ENCODE measurements around the gene OCEL1.

DNA sequence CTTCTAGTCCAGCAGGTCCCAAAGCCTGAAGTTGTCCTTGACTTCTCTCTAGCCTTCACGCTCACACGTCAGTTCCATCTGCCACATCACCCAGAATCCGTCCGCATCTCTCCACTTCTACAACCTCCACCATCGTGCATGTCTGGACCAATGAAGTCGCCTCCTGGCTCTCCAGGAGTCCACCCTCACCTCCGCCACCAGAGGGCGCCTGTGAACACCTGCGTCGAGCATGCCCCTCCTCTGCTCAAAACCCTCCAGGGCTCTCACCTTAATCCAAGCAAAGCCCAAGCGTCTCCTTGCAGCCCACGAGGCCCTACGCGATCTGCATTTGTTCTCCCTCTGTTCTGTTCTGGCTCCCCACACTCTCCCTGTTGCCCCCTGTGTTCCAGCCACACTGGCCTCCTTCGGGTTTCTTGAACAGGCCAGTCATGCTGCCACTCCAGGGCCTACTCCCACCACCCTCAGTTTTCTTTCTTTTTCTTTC is 34.9 kb downstream of the OCEL1 start:
- TF ChIP-seq POLR2A (IDR thresholded peaks at IDR 0.05), result no peak
- TF ChIP-seq, protein P1, sequence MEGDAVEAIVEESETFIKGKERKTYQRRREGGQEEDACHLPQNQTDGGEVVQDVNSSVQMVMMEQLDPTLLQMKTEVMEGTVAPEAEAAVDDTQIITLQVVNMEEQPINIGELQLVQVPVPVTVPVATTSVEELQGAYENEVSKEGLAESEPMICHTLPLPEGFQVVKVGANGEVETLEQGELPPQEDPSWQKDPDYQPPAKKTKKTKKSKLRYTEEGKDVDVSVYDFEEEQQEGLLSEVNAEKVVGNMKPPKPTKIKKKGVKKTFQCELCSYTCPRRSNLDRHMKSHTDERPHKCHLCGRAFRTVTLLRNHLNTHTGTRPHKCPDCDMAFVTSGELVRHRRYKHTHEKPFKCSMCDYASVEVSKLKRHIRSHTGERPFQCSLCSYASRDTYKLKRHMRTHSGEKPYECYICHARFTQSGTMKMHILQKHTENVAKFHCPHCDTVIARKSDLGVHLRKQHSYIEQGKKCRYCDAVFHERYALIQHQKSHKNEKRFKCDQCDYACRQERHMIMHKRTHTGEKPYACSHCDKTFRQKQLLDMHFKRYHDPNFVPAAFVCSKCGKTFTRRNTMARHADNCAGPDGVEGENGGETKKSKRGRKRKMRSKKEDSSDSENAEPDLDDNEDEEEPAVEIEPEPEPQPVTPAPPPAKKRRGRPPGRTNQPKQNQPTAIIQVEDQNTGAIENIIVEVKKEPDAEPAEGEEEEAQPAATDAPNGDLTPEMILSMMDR (IDR thresholded peaks at IDR 0.05), result peak in 1 of 3 donors; percentile 86

Data from lower leg skin (tissue), 3 donors.